ENCODE data around the gene SFT2D2. TPM values are rescaled to one million over a fixed set of nuclear protein-coding genes. Genes with fewer than 3 reads are reported as not detected.

The SFT2D2 gene
- total RNA-seq, 2 experiments from 2014 or later, result 41.4 to 41.9 TPM

DNA sequence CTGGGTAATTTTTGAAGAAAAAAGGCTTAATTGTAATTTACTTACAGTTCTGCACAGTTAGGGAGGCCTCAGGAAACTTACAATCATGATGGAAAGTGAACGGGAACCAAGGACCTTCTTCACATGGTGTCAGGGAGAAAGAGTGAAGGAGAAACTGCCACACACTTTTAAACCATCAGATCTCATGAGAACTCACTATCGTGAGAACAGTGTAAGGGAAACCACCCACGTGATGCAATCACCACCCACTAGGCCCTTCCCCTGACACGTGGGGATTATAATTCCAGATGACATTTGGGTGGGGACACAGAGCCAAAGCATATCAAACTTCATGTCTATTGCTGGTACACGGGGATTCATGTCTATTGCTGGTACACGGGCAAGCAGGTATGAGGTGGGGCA lies 5.3 kb upstream of the SFT2D2 start:
- POLR2A ChIA-PET, result no interaction called here

DNA sequence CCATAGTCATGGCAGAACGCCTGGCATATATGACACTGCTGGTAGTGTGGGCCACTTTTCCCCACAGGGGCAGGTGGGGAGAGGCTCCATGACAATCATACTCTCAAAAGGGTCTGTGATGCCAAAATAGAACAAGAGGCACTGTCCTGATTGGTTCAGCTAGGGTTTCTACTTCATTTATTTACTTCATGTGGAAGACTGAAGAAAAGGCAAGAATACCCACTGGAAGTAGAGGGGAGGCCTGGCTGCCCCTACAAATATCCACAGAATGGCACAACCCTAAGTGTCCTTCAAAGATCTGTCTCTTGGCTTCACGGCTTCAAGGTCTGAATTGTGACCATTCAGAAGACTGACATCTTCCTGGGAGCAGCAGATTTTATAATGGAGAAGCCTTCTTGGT lies 4.5 kb upstream of the SFT2D2 start:
- CTCF ChIA-PET, result interaction anchor here (0.5 to 0.7 kb wide), 2 partner anchors 71 to 304 kb away, joined by 3 to 5 read pairs; no protein-coding TSS in a partner anchor
- POLR2A ChIA-PET, result no interaction called here

More for the DNA sequence above, 5.3 kb upstream of the SFT2D2 start:
- CTCF ChIA-PET, result no interaction called here

DNA sequence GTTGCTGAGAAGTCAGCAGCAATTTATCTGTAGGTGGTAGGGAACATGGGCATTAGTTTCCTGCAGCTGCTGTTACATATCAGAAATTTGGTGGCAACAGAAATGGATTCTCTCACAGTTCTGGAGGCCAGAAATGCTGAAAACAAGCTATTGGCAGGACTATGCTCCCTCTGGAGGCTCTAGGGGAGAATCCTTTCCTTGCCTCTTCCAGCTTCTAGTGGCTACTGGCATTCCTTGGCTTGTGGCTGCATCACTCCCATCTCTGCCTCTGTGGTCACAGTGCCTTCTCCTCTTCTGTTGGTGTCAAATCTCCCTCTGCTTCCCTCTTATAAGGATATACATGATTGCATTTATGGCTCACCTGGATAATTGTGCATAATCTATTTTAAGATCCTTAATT lies 2.5 kb upstream of the SFT2D2 start:
- ChIA-PET CTCF (no interaction called here), POLR2A (no interaction called here)

DNA sequence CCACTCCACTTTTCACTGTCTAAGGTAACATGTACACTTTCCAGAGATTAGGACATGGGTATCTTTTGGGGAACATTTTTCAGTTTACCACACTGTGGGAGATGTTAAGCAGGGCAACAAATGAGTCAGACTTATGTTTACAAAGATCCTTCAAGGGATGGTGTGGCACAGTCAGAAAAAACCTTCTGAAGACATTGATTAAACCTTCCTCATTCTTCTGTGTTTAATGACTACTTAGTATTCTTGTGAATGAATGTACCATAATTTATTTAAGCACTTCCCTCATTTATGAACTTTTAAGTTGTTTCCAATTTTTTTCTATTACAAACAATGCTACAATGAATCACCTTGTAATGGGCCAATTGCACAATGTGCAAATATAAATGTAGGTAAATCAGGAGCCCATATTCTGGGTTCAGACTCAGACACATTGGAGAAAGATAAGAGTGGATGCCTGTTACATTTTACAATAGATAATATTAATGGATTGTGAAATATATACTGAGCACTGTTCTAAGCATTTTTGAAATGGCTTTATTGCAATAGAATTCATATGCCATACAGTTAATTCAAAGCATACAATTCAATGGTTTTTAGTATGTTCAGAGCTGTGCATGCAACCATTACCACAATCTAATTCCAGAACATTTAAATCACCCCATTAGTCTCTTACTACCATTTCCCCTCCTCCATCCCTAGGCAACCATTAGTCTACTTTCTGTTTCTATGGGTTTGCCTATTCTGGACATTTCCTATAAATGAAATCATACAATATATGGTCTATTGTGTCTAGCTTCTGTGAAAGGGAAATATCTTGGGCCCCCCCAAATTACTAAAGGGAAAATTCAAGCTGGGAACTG lies 1.9 kb upstream of the SFT2D2 start:
- ChIA-PET CTCF (interaction anchor here (3.6 kb wide), 1 partner anchor 11 kb away, joined by 23 read pairs; no protein-coding TSS in a partner anchor), POLR2A (no interaction called here)

DNA sequence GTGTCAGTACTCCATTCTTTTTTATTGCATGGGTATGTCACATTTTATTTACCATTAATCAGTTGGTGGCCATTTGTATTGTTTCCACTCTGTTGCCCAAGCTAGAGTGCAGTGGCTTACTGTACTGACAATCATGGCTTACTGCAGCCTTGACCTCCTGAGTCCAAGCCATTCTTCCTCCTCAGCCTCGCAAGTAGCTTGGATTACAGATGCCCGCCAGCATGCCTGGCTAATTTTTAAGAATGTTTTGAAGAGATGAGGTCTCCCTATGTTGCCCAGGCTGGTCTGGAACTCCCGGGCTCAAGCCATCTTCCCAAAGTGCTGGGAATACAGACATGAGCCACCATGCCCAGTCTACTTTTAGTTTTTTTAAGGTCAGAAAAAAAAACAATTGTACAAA lies 813 bp upstream of the SFT2D2 start:
- CTCF ChIA-PET, result interaction anchor here (0.7 to 3.6 kb wide), 2 partner anchors 10 to 43 kb away, joined by 3 to 23 read pairs; no protein-coding TSS in a partner anchor
- POLR2A ChIA-PET, result interaction anchor here (0.7 to 1.8 kb wide), 2 partner anchors 10 to 289 kb away, joined by 4 read pairs; no protein-coding TSS in a partner anchor

DNA sequence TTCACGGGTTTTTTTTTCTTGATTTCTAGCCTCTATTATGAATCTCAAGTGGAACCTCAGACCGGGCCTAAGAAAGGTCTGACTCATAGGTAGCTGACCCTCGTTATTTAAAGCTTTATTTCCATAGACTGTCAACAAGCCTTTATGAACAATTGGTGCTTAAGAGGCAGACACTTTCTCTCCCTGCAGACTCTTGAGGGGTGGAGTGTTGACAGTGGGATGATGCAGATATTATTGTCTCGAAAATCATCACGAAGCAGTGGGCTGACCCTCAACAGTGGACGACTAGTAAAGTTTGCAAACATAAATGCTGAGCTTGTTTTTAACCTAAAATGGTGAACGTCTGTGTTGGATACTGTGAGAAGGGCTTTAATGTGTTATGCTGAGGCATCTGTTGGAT lies 1.8 kb downstream of the SFT2D2 start:
- CTCF ChIA-PET, result interaction anchor here (0.5 to 3.6 kb wide), 3 partner anchors 7 to 163 kb away, joined by 3 to 23 read pairs (median 3); no protein-coding TSS in a partner anchor

DNA sequence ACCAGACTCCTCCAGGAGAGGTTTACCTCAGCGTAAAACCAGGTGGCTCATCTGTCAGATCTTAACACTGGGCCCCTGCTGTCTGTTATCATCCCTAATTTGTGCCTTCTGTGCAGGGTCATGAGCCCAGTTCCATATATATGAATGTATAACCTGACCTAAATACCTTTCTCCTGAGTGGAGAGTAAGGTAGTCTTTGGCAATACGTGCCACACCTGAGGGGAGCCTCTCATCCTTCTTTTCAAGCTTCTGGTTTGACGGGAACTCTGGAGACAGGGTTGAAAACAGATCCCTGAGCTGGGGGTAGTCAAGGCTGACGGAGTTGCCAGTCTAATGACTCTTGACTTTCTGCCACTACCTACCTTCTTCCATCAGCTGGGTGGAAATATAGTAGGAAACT lies 4.1 kb downstream of the SFT2D2 start:
- CTCF ChIA-PET, result no interaction called here
- POLR2A ChIA-PET, result no interaction called here

More for the DNA sequence above, 1.8 kb downstream of the SFT2D2 start:
- POLR2A ChIA-PET, result interaction anchor here (0.8 kb wide), 2 partner anchors 10 to 26 kb away, joined by 3 read pairs; no protein-coding TSS in a partner anchor

DNA sequence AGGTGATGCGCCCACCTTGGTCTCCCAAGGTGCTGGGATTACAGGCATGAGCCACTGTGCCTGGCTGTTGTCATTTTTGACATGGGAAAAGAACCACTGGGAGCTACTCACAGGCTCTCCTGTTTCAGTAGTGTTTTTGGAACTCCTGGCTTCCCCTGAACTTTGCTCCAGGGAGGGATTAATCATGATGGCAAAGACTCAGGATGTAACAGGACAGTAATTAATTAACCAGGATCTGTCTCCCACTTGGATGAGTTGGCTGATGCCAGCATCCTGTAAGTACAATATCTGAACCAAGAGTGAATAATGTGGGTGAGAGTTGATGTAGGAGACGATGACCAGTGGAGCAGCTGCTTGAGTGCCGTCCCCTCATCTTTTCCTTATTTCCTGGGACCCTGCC lies 4.9 kb downstream of the SFT2D2 start:
- ChIA-PET CTCF (no interaction called here), POLR2A (no interaction called here)

DNA sequence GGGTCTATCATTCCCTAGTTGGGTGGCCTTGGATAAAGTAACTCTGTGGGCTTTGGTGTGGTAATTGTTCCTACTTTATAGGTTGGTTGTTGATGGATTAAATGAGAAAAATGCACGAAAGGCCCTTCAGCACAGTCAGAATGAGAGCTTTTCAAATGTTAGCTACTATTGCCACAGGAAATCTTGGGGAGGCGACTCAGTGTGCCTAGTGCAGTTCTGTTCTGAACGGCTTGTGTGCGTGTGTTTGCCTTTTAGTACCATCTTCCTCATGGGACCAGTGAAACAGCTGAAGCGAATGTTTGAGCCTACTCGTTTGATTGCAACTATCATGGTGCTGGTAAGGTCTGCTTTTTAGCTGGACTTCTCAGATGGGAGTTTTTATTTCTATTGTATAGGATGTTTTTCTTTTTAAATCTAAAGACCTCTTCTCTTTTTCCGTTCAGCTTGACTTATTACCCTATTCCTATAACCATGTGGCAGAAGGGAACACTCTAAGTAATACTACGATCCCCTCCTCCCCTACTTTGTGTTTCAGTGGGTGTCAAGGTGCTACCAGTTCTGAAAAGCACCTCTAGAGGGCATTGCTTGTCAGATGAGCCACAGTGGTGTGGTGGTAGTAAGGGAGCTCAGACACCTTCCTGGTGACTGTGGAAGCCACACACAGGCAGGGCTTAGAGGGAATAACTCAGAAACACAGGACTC lies 9.2 kb downstream of the SFT2D2 start:
- ChIA-PET CTCF (interaction anchor here (0.6 to 3.0 kb wide), 5 partner anchors 9 to 108 kb away, joined by 4 to 23 read pairs (median 4); partner anchors contain the start of gene SFT2D2), POLR2A (interaction anchor here (0.5 to 1.5 kb wide), 4 partner anchors 9 to 518 kb away, joined by 3 to 16 read pairs (median 4); partner anchors contain the start of gene SFT2D2)

DNA sequence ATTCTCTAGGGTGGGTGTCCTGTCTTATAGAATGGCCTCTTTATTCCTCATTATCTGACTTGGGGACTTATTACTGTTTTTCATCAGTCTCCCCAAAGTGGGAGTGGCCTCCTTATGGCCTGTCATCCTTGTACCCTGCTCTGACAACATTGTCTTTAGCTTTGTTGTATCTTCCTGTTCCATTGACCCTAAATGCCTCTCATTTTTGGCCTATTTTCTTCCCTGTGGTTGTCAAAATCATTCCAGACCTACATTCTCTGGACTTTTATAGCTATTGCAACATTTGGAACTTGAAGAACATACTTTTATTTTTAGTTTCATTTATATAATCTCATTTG lies 9.7 kb downstream of the SFT2D2 start:
- POLR2A ChIA-PET, result interaction anchor here (1.2 to 1.5 kb wide), 2 partner anchors 10 to 56 kb away, joined by 3 to 4 read pairs; partner anchors contain the start of gene SFT2D2
- CTCF ChIA-PET, result interaction anchor here (0.6 to 3.0 kb wide), 5 partner anchors 10 to 108 kb away, joined by 4 to 23 read pairs (median 4); partner anchors contain the start of gene SFT2D2

DNA sequence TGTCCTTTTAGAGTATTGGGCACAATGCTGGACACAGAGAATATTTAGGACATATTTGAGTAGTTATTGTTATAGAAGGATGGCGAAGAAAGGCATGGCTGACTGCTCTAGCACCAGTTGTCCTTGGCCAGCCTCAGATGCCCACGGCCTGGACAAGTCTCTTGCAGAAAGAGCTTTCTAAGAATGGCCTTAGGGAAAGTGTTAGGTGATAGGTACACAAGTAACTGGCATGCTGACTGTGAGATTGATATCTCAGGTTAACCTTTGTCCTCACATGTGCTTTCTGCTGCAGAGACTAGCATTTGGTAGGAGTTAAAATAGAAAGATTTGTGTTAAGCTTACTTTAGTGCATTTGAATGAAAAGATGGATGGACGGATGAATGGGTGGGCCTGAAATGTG lies 10.1 kb downstream of the SFT2D2 start:
- POLR2A ChIA-PET, result interaction anchor here (1.5 kb wide), 1 partner anchor 56 kb away, joined by 3 read pairs; no protein-coding TSS in a partner anchor

DNA sequence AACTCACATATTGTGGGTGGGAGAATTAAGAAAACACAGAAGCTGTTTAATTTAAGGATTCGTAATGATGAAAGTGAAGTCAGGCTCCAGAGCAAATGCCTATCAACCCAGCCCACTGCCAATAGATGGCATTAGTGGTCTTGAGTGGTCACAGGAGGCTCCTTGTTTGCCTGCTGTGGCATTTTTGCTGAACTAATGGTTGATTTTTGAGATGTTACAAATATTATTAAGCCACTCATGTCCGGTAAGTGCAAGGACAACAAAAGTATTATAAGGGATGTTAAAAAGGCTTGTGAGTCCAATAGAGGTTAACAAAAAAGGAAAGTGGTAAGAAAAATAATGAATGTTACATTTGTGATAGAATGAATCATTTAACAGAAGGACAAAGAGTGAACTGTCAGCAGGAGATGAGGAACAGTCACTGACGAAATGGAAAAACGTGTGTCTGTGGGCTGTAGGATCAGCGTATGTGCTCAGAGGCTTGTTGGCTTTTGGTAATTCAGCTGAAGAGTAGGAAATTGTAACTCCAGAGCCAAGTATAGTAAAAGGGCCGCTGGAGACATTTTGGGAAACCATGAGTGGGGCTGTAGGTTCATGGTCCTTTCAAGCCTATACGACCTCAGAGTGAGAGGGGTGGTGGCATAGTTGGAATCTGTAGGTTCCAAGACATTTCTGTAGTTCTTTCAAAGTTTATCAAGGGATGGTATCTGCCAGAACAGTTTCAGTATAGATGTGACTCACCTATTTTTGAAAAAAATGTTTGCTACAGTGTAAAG lies 11.2 kb downstream of the SFT2D2 start:
- ChIA-PET POLR2A (interaction anchor here (0.6 to 1.1 kb wide), 2 partner anchors 10 to 11 kb away, joined by 3 to 4 read pairs; partner anchors contain the start of gene SFT2D2), CTCF (interaction anchor here (0.8 kb wide), 1 partner anchor 10 kb away, joined by 3 read pairs; no protein-coding TSS in a partner anchor)

More for the DNA sequence above, 10.1 kb downstream of the SFT2D2 start:
- CTCF ChIA-PET, result interaction anchor here (0.6 to 3.0 kb wide), 5 partner anchors 10 to 107 kb away, joined by 4 to 23 read pairs (median 4); partner anchors contain the start of gene SFT2D2

DNA sequence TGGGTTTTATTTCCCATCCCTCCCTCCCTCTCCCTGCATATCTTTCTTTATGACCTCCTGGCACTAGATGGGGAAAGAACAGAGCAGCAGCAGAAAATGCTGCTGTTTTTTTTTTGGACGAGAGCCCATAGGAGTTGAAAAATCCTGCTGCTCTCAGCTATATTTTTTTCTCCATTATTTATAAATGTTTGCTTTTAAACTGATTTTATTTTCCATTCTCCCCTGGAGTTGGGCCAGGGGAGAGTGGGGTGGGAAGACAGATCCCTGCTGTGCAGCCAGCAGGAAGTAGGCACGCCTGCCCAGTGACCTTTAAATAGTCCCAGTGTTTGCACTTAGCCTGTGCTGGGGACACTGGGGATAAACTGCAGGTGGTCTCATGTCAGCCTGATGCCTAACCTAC lies 17.4 kb downstream of the SFT2D2 start:
- CTCF ChIA-PET, result no interaction called here
- POLR2A ChIA-PET, result no interaction called here

DNA sequence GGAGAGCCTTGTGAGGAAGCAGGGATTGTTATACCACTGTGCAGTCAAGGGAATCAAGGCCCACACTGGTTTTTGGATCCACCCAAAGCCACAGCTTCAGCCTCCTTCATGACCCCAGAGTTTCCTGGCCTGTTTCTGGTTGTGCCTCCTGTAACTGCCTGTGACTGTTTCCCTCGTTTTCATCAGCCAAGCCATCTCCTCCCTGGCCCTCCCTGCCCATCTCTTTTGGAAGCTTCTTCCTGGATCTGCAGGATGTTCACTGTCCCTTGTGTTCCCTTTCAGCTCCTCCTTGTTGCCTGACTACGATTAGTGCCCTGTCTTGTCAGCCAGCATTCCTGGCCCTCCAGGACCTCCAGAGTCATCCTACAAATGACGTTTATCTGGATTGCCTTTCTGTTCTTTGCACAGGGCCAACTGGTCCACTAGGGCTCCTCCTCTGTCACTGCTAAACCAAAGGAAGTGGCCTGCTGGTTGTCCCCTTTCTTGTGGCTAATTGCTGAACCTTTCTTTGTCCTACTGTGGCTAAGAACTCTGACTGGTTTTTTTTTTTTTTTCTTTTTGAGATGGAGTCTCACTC lies 17.9 kb downstream of the SFT2D2 start:
- ChIA-PET CTCF (no interaction called here), POLR2A (interaction anchor here (0.6 kb wide), 1 partner anchor 188 kb away, joined by 4 read pairs; no protein-coding TSS in a partner anchor)

DNA sequence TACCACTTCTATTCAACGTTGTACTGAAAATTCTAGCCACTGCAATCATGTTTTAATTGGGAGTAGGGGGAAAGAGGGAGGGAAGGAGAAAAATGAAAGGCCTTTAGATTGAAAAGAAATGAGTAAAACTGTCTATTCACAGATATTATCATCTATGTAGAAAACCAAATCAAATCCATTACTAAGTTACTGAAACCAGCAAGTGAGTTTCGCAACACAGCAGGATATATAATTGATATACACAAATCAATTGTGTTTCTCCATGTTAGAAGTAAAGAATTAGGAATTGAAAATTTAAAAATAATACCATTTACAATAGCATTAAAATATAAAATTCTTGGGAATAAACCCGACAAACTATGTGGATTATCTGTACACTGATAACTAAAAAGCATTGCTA lies 19.2 kb downstream of the SFT2D2 start:
- ChIA-PET POLR2A (no interaction called here), CTCF (no interaction called here)

DNA sequence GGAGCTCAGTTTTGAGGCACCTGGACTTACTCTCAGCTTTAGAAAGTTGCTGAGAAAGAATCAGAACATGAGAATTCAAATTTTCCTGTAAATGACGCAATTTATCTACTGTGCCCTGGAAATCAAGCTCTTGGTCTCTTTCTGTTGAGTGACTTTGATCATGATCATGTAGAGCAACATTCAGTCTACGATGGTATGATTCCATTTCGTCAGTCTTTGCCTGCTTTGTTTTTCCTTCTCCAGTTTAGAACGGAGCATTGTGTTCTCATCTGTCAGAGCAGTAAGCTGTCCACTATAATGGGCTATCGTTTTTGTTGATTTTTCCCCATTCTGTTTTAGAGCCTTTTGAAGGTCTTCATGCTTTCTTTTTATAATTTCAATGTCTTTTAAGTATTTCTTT lies 20.7 kb downstream of the SFT2D2 start:
- CTCF ChIA-PET, result no interaction called here
- POLR2A ChIA-PET, result no interaction called here

DNA sequence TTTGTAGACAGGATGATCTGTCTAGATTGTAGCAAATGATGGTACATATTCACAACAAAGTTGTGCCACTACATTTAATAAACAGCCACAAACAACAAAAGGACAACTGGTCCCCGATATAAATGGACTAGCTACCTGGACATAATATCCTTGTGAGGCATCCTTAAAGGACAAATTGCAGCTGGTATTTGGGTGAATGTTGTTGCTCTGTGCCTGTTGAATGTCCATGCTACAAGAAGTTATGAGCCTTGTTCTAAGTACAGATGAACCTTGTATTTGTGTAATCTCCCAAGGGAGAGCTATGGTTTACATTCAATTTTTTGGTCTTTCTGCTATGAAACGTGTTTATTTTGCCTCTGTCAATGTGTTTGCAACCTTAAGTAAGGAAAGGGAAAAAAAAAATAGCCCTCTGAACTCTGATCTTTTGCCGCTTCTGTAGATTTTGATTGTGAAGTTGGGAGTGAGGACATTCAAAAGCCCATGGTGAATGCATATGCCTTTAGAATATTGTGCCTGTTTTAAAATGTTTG lies 26.5 kb downstream of the SFT2D2 start:
- ChIA-PET POLR2A (interaction anchor here (0.7 kb wide), 1 partner anchor 1111 kb away, joined by 3 read pairs; no protein-coding TSS in a partner anchor), CTCF (interaction anchor here (0.7 kb wide), 1 partner anchor 99 kb away, joined by 3 read pairs; no protein-coding TSS in a partner anchor)

DNA sequence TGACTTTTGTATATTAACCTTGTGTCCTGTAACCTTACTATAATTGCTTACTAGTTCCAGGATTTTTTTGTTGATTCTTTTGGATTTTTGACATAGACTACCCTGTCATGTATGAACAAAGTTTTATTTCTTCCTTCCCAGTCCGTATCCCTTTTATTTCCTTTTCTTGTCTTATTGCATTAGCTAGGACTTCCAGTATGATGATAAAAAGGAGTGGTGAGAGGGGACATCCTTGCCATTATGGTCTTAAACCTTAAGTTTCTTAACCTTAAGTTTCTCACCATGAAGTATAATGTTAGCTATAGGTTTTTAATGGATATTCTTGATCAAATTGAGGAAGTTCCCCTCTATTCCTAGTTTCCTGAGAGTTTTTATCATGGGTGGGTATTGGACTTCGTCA lies 30.4 kb downstream of the SFT2D2 start:
- POLR2A ChIA-PET, result no interaction called here
- CTCF ChIA-PET, result interaction anchor here (1.1 kb wide), 1 partner anchor 67 kb away, joined by 3 read pairs; no protein-coding TSS in a partner anchor

Data from activated CD8-positive, alpha-beta memory T cell treated with anti-CD3 and anti-CD28 coated beads for 36 hours (primary cell).